Kidney (tissue), 14 donors: ENCODE measurements around the gene PKNOX2. TPM values are rescaled to one million over a fixed set of nuclear protein-coding genes. Genes with fewer than 3 reads are reported as not detected.

ENCODE experiments used
- DNase-seq, 5 donors: peaks; one replicate each; pipeline ENCODE4 v3.0.0-alpha.2; 2013 to 2020
- FAIRE-seq: peaks from 2 replicates; lab custom pipeline; 2012; peaks lifted over from hg19 to GRCh38; lab: Jason Lieb, UNC
- H3K27ac ChIP-seq, 2 donors: one replicate each; pipeline ENCODE4 v1.7.0; 2013; ENCODE audit warnings: low read depth in 2 of 2, low read length in 2 of 2, inconsistent platforms in 1 of 2
- H3K27me3 ChIP-seq: one replicate; pipeline ENCODE4 v1.7.1; 2013; ENCODE audit warnings: low read length, inconsistent platforms; ENCODE audit not compliant: control insufficient read depth, insufficient read depth
- H3K36me3 ChIP-seq, 3 donors: one replicate each; pipeline versions ENCODE4 v1.7.0 to v1.7.1; 2013; ENCODE audit warnings: low read length in 3 of 3, control low read depth in 1 of 3, inconsistent platforms in 1 of 3; ENCODE audit not compliant: insufficient read depth in 3 of 3, control insufficient read depth in 2 of 3
- H3K4me1 ChIP-seq, 3 donors: one replicate each; pipeline versions ENCODE4 v1.7.0 to v1.7.1; 2013; ENCODE audit warnings: low read length in 3 of 3, inconsistent platforms in 1 of 3, low read depth in 1 of 3; ENCODE audit not compliant: control insufficient read depth in 2 of 3, insufficient read depth in 2 of 3
- H3K4me3 ChIP-seq, 3 donors: one replicate each; pipeline versions ENCODE4 v1.7.0 to v1.8.1; 2013; ENCODE audit warnings: low read length in 3 of 3, control low read depth in 1 of 3, inconsistent platforms in 1 of 3
- H3K9ac ChIP-seq, 3 donors: one replicate each; pipeline versions ENCODE4 v1.7.0 to v1.7.1; 2013; ENCODE audit warnings: low read length in 3 of 3, control low read depth in 1 of 3, inconsistent platforms in 1 of 3
- H3K9me3 ChIP-seq, 3 donors: one replicate each; pipeline versions ENCODE4 v1.7.0 to v1.7.1; 2013; ENCODE audit warnings: low read length in 3 of 3, control low read depth in 1 of 3, inconsistent platforms in 1 of 3; ENCODE audit not compliant: control insufficient read depth in 2 of 3, insufficient read depth in 1 of 3
- CTCF ChIP-seq: IDR thresholded peaks from 3 replicates; pipeline ENCODE4 v1.5.1; 2012; ENCODE audit warnings: mild to moderate bottlenecking, moderate library complexity, borderline replicate concordance; ENCODE audit not compliant: insufficient read depth; ENCODE audit errors: extremely low read depth
- intact Hi-C: fragments of 100-400 bp; cut with DNase I; formaldehyde crosslinking; loops from one replicate; pipeline ENCODE4 v1.11.1; 2022
- polyA plus RNA-seq: library from polyadenylated mRNA; stranded (reverse); fragments of 350-450 nt; fragmentation: Illumina TruSeq; extraction: RNeasy Lipid Tissue Mini Kit (QIAGEN cat#74804); gene quantifications from one replicate; pipeline ENCODE4 v1.2.3, GENCODE V29; 2014; ENCODE audit warnings: low read depth, low replicate concordance; ENCODE audit not compliant: insufficient read depth
- total RNA-seq: library from RNA; stranded (reverse); fragmentation: NEBNext Ultra II Directional; extraction: Animal tissue kit (Norgen Biotek cat#: 25700); gene quantifications from one replicate; pipeline ENCODE4 v1.2.1, GENCODE V29; 2021
- donor health status: control.
- donor health status: control.
- donor health status: control.
- donor health status: control.
- donor health status: control.
- donor health status: DM: yes; HTN: yes; CAD: no.
- donor health status: Normal renal cell carcinoma (clear cell type).

Gene PKNOX2
- total and polyA plus RNA-seq, 2 donors from 2014 or later, result 1.5 to 6.0 TPM

GRCh38 chr11:125251956-125252355, 87.4 kb downstream of the PKNOX2 start:
- H3K27me3 ChIP-seq, result no peaks in the 10 kb centered on the region
- no peak overlapping the region for H3K9ac ChIP-seq
- TF ChIP-seq CTCF, result no peak
- H3K36me3 ChIP-seq, result no peaks in the 10 kb centered on the region
- no peak overlapping the region for H3K4me3 ChIP-seq
- intact Hi-C loops, result no loop called here
- no peak overlapping the region for H3K27ac ChIP-seq
- H3K9me3 ChIP-seq, result no peaks in the 10 kb centered on the region
- peaks cover 0 to 4% (median 2%) of the 10 kb centered on the region in 3 donors for H3K4me1 ChIP-seq
- DNase-seq, result no peak
- no peak for FAIRE-seq

- no peaks in the 10 kb centered on the region for H3K9me3 ChIP-seq
- DNase-seq (no peak), FAIRE-seq (no peak)
- H3K4me3 ChIP-seq, result no peak overlapping the region
- intact Hi-C loops, result no loop called here
- no peaks in the 10 kb centered on the region for H3K36me3 ChIP-seq
- TF ChIP-seq CTCF, result no peak
- no peak overlapping the region for H3K9ac ChIP-seq
- H3K27me3 ChIP-seq, result no peaks in the 10 kb centered on the region
- H3K4me1 ChIP-seq, result peaks cover 0 to 6% (median 4%) of the 10 kb centered on the region in 3 donors
- no peak overlapping the region for H3K27ac ChIP-seq
These were observed 88.7 kb downstream of the PKNOX2 start for GRCh38 chr11:125253289-125253688.

- H3K4me3 ChIP-seq, result no peak overlapping the region
- H3K4me1 ChIP-seq, result peaks cover 1 to 6% (median 4%) of the 10 kb centered on the region in 3 donors
- intact Hi-C loops, result no loop called here
- H3K27me3 ChIP-seq, result no peaks in the 10 kb centered on the region
- TF ChIP-seq CTCF, result no peak
- no peak overlapping the region for H3K27ac ChIP-seq
- H3K9ac ChIP-seq, result no peak overlapping the region
- DNase-seq, result no peak
- no peak for FAIRE-seq
- no peaks in the 10 kb centered on the region for H3K36me3 ChIP-seq
- no peaks in the 10 kb centered on the region for H3K9me3 ChIP-seq
These were observed 89.4 kb downstream of the PKNOX2 start for GRCh38 chr11:125253795-125254525.
